ENCODE measurements around the gene PPP3R2. TPM values are rescaled to one million over a fixed set of nuclear protein-coding genes. Genes with fewer than 3 reads are reported as not detected.
A peak's percentile ranks its signal among the peaks of the same experiment; 100 is the strongest.
"Not testable (repeated sequence)": the region's sequence is repeated elsewhere in the genome, so short reads cannot be mapped to it uniquely, and the experiment has no call there.

Gene PPP3R2
- total RNA-seq, 2 experiments from 2014 or later = not detected

DNA sequence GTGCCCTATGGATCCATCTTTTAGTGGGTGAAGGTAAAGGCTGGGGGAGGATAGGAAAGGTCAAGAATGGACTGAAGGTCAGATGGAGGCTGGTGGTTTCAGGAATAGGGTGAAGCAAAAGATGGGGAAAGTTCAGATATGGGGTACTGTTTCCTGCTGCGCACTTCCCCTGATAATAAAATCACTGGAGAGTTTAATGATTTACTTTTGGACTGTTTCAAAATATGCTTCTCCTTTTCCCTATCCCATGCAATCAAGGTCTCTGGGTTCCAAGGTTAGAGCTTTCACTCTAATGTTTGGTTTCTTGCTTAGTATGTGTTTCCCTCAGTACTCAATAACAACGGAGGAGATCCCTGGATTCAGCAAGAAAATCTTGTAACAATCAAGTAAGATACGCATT is 10.8 kb upstream of the PPP3R2 start:
- Mint-ChIP-seq H3K9me3 (no peaks in the 10 kb centered on the region), H3K27me3 (peaks cover 6% of the 10 kb centered on the region), H3K36me3 (no peaks in the 10 kb centered on the region), H3K4me3 (no peak overlapping the region), H3K4me1 (peaks cover 3% of the 10 kb centered on the region), H3K27ac (no peak overlapping the region)
- ATAC-seq (ENCODE audit: low read depth) (no peak), DNase-seq (no peak)
- POLR2A ChIA-PET = no interaction called here

DNA sequence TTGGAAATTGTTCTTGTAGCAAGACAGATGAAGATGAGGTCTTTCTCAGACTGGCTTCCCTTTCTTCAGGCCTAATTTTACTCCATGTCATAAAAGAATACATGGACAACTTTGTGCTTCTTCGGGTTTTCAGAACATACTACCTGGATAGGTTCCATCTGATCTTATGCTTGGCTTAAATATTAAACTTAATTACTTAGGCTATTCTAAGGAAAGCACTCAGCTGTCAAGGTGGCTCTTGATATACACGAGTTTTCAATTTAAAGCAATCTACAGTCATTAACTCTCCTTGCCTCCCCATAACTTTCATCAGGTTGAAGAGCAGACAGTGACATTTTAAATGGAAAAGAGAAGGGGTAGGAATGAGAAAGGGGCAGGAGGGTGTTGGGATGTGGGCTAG is 9.5 kb upstream of the PPP3R2 start:
- H3K4me1 Mint-ChIP-seq = peaks cover 3% of the 10 kb centered on the region
- no peak overlapping the region for H3K4me3 Mint-ChIP-seq
- H3K27me3 Mint-ChIP-seq = peaks cover 6% of the 10 kb centered on the region
- ATAC-seq (ENCODE audit: low read depth) (no peak), DNase-seq (no peak)
- no peak overlapping the region for H3K27ac Mint-ChIP-seq
- no peaks in the 10 kb centered on the region for H3K9me3 Mint-ChIP-seq
- no peaks in the 10 kb centered on the region for H3K36me3 Mint-ChIP-seq
- POLR2A ChIA-PET = no interaction called here

GRCh38 chr9:101601904-101602765 is 7.4 kb upstream of the PPP3R2 start:
- Mint-ChIP-seq H3K4me1 (peaks cover 3% of the 10 kb centered on the region), H3K27ac (no peak overlapping the region), H3K27me3 (peaks cover 6% of the 10 kb centered on the region), H3K9me3 (no peaks in the 10 kb centered on the region), H3K36me3 (no peaks in the 10 kb centered on the region), H3K4me3 (no peak overlapping the region)
- DNase-seq (no peak), ATAC-seq (ENCODE audit: low read depth) (no peak)
- POLR2A ChIA-PET = no interaction called here

GRCh38 chr9:101593345-101593744 is 1.4 kb downstream of the PPP3R2 start:
- H3K27me3 Mint-ChIP-seq = peaks cover 2% of the 10 kb centered on the region
- DNase-seq (no peak), ATAC-seq (ENCODE audit: low read depth) (no peak)
- POLR2A ChIA-PET = no interaction called here
- H3K27ac Mint-ChIP-seq = no peak overlapping the region
- no peaks in the 10 kb centered on the region for H3K9me3 Mint-ChIP-seq
- no peaks in the 10 kb centered on the region for H3K36me3 Mint-ChIP-seq
- no peaks in the 10 kb centered on the region for H3K4me1 Mint-ChIP-seq
- no peak overlapping the region for H3K4me3 Mint-ChIP-seq

GRCh38 chr9:101592788-101593187 is 2.0 kb downstream of the PPP3R2 start:
- no peaks in the 10 kb centered on the region for H3K4me1 Mint-ChIP-seq
- H3K27me3 Mint-ChIP-seq = peaks cover 2% of the 10 kb centered on the region

GRCh38 chr9:101591787-101592446 is 2.9 kb downstream of the PPP3R2 start:
- no peak overlapping the region for H3K4me3 Mint-ChIP-seq

More at GRCh38 chr9:101592788-101593187, 2.0 kb downstream of the PPP3R2 start:
- Mint-ChIP-seq H3K9me3 (no peaks in the 10 kb centered on the region), H3K27ac (no peak overlapping the region), H3K36me3 (no peaks in the 10 kb centered on the region), H3K4me3 (no peak overlapping the region)
- DNase-seq (no peak), ATAC-seq (ENCODE audit: low read depth) (no peak)
- POLR2A ChIA-PET = no interaction called here

DNA sequence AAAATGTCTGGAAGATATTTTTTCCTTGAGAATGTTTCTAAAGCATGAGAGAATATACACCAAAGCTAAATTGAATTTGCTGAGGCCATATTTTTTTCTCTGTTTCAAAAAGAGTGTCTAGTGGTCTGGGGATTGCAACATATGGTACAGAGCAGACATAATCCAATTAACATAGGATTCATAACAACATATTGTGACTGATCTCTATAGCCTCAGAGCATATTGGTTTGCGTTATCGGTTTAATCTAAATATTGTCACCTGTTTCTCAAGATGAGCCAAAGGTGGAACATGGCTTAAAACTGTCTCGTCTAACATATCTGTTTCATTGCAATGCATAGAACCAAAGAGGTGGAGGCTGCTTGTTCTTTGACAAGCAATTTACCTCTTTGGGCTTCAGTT is 3.9 kb downstream of the PPP3R2 start:
- Mint-ChIP-seq H3K27ac (no peak overlapping the region), H3K36me3 (no peaks in the 10 kb centered on the region), H3K4me1 (peaks cover 6% of the 10 kb centered on the region), H3K27me3 (peaks cover 2% of the 10 kb centered on the region), H3K9me3 (no peaks in the 10 kb centered on the region), H3K4me3 (no peak overlapping the region)
- ATAC-seq (ENCODE audit: low read depth) (no peak), DNase-seq (no peak)
- POLR2A ChIA-PET = no interaction called here

More at GRCh38 chr9:101591787-101592446, 2.9 kb downstream of the PPP3R2 start:
- Mint-ChIP-seq H3K27me3 (peaks cover 2% of the 10 kb centered on the region), H3K9me3 (no peaks in the 10 kb centered on the region), H3K4me1 (peaks cover under 1% of the 10 kb centered on the region), H3K27ac (no peak overlapping the region), H3K36me3 (no peaks in the 10 kb centered on the region)
- POLR2A ChIA-PET = no interaction called here
- ATAC-seq (ENCODE audit: low read depth) = no peak
- DNase-seq = no peak

DNA sequence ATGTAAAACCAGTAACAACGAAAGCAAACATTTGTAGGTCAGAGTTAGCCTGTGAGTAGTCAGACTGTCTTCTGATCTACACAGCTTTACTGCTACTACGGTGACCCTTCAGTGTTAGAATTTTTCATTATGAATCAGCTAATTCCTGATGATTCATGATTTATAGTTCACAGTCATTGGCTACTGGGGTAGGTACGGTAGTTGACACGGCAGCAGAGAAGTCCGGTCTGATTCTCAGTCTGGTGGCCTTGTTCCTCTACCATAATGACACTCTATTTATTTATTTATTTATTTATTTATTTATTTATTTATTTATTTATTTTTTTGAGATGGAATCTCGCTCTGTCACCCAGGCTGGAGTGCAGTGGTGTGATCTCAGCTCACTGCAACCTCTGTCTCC is 4.7 kb downstream of the PPP3R2 start:
- H3K27me3 Mint-ChIP-seq; DNase-seq; H3K4me1 Mint-ChIP-seq; ATAC-seq (ENCODE audit: low read depth); POLR2A ChIA-PET; H3K36me3 Mint-ChIP-seq; H3K27ac Mint-ChIP-seq; H3K9me3 Mint-ChIP-seq; H3K4me3 Mint-ChIP-seq: not testable (repeated sequence)

DNA sequence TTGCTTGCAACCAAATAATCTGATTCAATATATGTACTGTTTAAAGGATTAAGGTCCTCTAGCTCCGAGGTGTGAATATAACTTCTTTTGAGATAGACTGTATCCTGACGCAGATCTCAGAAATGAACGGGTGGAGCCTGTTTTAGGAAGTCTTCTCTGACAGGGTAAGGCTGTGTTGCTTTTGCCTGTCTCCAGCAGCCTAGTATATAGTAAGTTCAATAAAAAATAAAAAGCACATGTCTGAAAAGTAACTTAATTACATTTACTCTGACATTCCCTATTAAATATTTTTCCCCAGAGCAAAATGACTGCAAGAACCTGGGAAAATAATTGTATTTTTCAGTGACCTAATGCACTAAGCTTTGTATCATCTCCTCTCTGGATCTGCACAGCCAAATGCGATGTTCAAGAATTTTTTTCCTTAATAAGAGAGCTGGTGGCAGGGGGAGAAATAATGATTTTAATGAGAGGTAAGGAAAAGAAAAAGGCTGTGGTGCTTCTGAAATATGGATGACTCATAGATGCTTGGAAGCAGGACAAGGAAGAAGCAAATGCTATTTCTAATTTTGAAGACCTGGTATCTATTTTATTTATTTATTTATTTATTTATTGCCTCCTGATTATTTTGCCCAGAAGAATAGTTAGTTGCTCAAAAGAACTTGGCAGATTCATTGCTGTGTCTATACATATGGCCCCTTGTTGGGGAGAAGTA is 7.3 kb downstream of the PPP3R2 start:
- Mint-ChIP-seq H3K27ac (no peak overlapping the region), H3K36me3 (no peaks in the 10 kb centered on the region), H3K27me3 (peaks cover 2% of the 10 kb centered on the region), H3K4me3 (no peak overlapping the region), H3K9me3 (no peaks in the 10 kb centered on the region), H3K4me1 (peaks cover 7% of the 10 kb centered on the region)
- POLR2A ChIA-PET = no interaction called here
- no peak for DNase-seq
- no peak for ATAC-seq (ENCODE audit: low read depth)

DNA sequence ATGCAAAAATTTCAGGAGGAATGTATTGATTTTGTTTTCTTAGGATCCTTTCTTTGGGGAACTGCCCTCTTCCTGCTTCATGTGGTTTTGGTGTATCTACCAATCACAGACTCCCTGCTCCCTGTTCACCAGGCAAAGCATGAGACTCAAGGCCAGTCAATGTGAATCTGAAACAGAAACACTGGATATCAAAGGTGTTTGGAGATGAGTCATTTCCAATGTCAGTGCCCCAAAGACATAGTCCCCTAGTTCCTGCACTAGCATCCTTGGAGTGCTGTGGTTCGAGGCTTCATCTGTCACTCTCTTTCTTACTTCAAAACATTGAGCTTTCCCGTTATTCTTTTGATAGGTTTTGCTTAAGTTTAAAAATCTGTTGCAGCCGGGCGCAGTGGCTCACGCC is 8.1 kb downstream of the PPP3R2 start:
- H3K4me3 Mint-ChIP-seq = no peak overlapping the region
- peak; percentile 93 for ATAC-seq (ENCODE audit: low read depth)
- POLR2A ChIA-PET = no interaction called here
- no peak overlapping the region for H3K27ac Mint-ChIP-seq
- DNase-seq = no peak
- H3K9me3 Mint-ChIP-seq = no peaks in the 10 kb centered on the region
- H3K27me3 Mint-ChIP-seq = peaks cover 2% of the 10 kb centered on the region
- H3K4me1 Mint-ChIP-seq = peaks cover 7% of the 10 kb centered on the region
- no peaks in the 10 kb centered on the region for H3K36me3 Mint-ChIP-seq

- Mint-ChIP-seq H3K9me3 (no peaks in the 10 kb centered on the region), H3K36me3 (no peaks in the 10 kb centered on the region), H3K4me3 (no peak overlapping the region), H3K27ac (no peak overlapping the region), H3K27me3 (peaks cover 2% of the 10 kb centered on the region), H3K4me1 (peaks cover 7% of the 10 kb centered on the region)
- DNase-seq (no peak), ATAC-seq (ENCODE audit: low read depth) (no peak)
- POLR2A ChIA-PET = no interaction called here
Measured at GRCh38 chr9:101585740-101586139, 9.0 kb downstream of the PPP3R2 start.

DNA sequence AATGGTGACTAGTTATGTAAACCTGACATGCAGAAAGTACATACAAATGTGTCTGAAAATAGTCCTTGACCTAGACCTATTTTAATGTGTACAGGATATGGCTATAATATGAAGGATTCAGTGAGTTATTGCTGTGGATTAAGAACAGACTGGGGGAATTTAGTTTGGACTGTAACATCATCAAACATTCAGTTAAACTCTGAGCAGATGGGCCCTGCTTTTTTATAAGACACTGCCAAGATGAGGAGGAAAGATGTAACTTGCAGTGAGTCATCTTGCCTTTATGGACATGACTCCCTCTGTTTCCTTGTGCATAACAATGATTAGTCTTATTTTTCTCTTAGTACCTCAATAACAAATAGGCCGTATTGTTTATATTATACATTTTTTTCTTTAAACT is 12.2 kb downstream of the PPP3R2 start:
- no peaks in the 10 kb centered on the region for H3K27me3 Mint-ChIP-seq
- H3K36me3 Mint-ChIP-seq = no peaks in the 10 kb centered on the region
- no peak overlapping the region for H3K4me3 Mint-ChIP-seq
- DNase-seq (no peak), ATAC-seq (ENCODE audit: low read depth) (no peak)
- POLR2A ChIA-PET = no interaction called here
- H3K9me3 Mint-ChIP-seq = no peaks in the 10 kb centered on the region
- peaks cover 7% of the 10 kb centered on the region for H3K4me1 Mint-ChIP-seq
- H3K27ac Mint-ChIP-seq = no peak overlapping the region

GRCh38 chr9:101579711-101580545 is 14.8 kb downstream of the PPP3R2 start:
- ATAC-seq (ENCODE audit: low read depth) = no peak
- POLR2A ChIA-PET = no interaction called here
- Mint-ChIP-seq H3K27me3 (no peaks in the 10 kb centered on the region), H3K4me3 (no peak overlapping the region), H3K27ac (no peak overlapping the region), H3K4me1 (no peaks in the 10 kb centered on the region), H3K9me3 (no peaks in the 10 kb centered on the region), H3K36me3 (peaks cover 2% of the 10 kb centered on the region)
- DNase-seq = no peak
